Osteocyte (in vitro differentiated cells): Measurements from ENCODE around the gene NFIA. TPM values are rescaled to one million over a fixed set of nuclear protein-coding genes. Genes with fewer than 3 reads are reported as not detected.

Source experiments
- DNase-seq: peaks from one replicate; pipeline ENCODE4 v3.0.0; 2021; ENCODE audit warnings: mixed read lengths; ENCODE audit not compliant: unreplicated experiment; ENCODE audit errors: extremely low spot score
- H3K27ac Mint-ChIP-seq: one replicate; pipeline ENCODE4 v1.8.0; 2021; ENCODE audit warnings: mild to moderate bottlenecking, mixed read lengths; ENCODE audit not compliant: unreplicated experiment
- H3K27me3 Mint-ChIP-seq: one replicate; pipeline ENCODE4 v1.8.0; 2021; ENCODE audit warnings: mixed read lengths; ENCODE audit not compliant: unreplicated experiment
- H3K36me3 Mint-ChIP-seq: one replicate; pipeline ENCODE4 v1.8.0; 2021; ENCODE audit warnings: mixed read lengths; ENCODE audit not compliant: unreplicated experiment
- H3K4me1 Mint-ChIP-seq: one replicate; pipeline ENCODE4 v1.8.0; 2021; ENCODE audit warnings: mixed read lengths; ENCODE audit not compliant: unreplicated experiment
- H3K4me3 Mint-ChIP-seq: one replicate; pipeline ENCODE4 v1.8.0; 2021; ENCODE audit warnings: mild to moderate bottlenecking, moderate library complexity, mixed read lengths; ENCODE audit not compliant: unreplicated experiment
- H3K9me3 Mint-ChIP-seq: one replicate; pipeline ENCODE4 v1.8.0; 2021; ENCODE audit warnings: mixed read lengths; ENCODE audit not compliant: unreplicated experiment
- total RNA-seq: library from RNA; stranded (reverse); gene quantifications from 2 replicates; pipeline ENCODE4 v1.2.1, GENCODE V29; 2021
- TF ChIP-seq, protein P1 (sequence below): fragments of 200-600 bp; sonication (generic); IDR thresholded peaks from 2 replicates; pipeline ENCODE4 v1.5.0; 2021; ENCODE audit warnings: antibody characterized with exemption, mild to moderate bottlenecking, moderate library complexity

Gene NFIA
- total RNA-seq, 1 donor from 2014 or later = 46.7 TPM

DNA sequence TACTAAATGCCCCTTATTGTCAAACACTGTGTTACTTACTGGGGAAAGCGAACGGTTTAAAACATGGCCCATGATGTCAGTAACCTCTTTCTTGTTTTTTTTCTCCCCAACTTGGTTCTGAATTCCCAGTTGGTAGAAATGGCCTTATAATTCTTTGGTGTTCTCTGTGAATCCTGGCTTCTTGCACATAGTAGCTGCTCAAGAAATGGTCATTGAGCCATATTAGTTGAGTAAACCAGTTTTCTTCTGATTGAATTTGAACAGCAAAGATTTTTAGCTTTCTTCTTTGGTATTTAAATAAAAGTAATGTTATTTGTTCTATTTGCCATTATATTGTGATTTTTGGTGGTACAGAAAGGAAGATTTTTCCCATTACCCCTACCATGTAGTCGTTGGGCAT lies 87.3 kb downstream of the NFIA start:
- H3K4me1 Mint-ChIP-seq = peaks cover 48% of the 10 kb centered on the region
- H3K27me3 Mint-ChIP-seq = no peaks in the 10 kb centered on the region
- no peak overlapping the region for H3K4me3 Mint-ChIP-seq
- no peak overlapping the region for H3K27ac Mint-ChIP-seq
- no peaks in the 10 kb centered on the region for H3K9me3 Mint-ChIP-seq
- no peak for DNase-seq
- TF ChIP-seq, protein P1, sequence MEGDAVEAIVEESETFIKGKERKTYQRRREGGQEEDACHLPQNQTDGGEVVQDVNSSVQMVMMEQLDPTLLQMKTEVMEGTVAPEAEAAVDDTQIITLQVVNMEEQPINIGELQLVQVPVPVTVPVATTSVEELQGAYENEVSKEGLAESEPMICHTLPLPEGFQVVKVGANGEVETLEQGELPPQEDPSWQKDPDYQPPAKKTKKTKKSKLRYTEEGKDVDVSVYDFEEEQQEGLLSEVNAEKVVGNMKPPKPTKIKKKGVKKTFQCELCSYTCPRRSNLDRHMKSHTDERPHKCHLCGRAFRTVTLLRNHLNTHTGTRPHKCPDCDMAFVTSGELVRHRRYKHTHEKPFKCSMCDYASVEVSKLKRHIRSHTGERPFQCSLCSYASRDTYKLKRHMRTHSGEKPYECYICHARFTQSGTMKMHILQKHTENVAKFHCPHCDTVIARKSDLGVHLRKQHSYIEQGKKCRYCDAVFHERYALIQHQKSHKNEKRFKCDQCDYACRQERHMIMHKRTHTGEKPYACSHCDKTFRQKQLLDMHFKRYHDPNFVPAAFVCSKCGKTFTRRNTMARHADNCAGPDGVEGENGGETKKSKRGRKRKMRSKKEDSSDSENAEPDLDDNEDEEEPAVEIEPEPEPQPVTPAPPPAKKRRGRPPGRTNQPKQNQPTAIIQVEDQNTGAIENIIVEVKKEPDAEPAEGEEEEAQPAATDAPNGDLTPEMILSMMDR = no peak
- H3K36me3 Mint-ChIP-seq = peaks cover 2% of the 10 kb centered on the region

- H3K27me3 Mint-ChIP-seq = no peaks in the 10 kb centered on the region
- TF ChIP-seq, protein P1 = no peak
- peak overlapping the region; percentile 64 for H3K27ac Mint-ChIP-seq
- DNase-seq = no peak
- H3K9me3 Mint-ChIP-seq = no peaks in the 10 kb centered on the region
- no peak overlapping the region for H3K4me3 Mint-ChIP-seq
- H3K36me3 Mint-ChIP-seq = peaks cover 2% of the 10 kb centered on the region
- H3K4me1 Mint-ChIP-seq = peaks cover 48% of the 10 kb centered on the region
Observed at GRCh38 chr1:61170328-61171238, 88.2 kb downstream of the NFIA start.

GRCh38 chr1:61171346-61171745 lies 89.0 kb downstream of the NFIA start:
- H3K36me3 Mint-ChIP-seq = peaks cover 4% of the 10 kb centered on the region
- peaks cover 48% of the 10 kb centered on the region for H3K4me1 Mint-ChIP-seq
- peak overlapping the region; percentile 31 for H3K27ac Mint-ChIP-seq
- H3K9me3 Mint-ChIP-seq = no peaks in the 10 kb centered on the region
- no peak overlapping the region for H3K4me3 Mint-ChIP-seq
- TF ChIP-seq, protein P1 = no peak
- H3K27me3 Mint-ChIP-seq = no peaks in the 10 kb centered on the region
- DNase-seq = no peak

DNA sequence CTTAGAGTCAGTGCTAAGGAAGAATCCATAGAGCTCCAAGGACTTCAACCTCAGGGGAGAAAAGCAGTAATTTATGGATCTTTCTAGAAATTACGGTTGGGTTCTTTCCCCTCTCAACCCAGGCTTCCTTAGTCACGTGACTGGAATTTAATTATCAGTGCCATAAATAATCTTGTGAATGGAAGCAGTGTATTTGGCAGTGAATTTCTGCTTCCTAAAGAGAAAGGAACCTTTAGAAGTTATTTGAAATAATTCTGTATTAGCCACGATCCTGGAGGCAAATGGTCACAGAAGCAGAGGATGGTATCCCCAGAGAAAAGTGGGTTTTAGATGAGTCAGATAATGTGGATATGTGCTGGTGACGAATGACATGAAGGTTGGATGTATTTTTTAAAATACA lies 89.6 kb downstream of the NFIA start:
- H3K9me3 Mint-ChIP-seq = no peaks in the 10 kb centered on the region
- no peak overlapping the region for H3K27ac Mint-ChIP-seq
- TF ChIP-seq, protein P1 = no peak
- peaks cover 48% of the 10 kb centered on the region for H3K4me1 Mint-ChIP-seq
- no peak for DNase-seq
- H3K4me3 Mint-ChIP-seq = no peak overlapping the region
- peaks cover 4% of the 10 kb centered on the region for H3K36me3 Mint-ChIP-seq
- H3K27me3 Mint-ChIP-seq = no peaks in the 10 kb centered on the region

DNA sequence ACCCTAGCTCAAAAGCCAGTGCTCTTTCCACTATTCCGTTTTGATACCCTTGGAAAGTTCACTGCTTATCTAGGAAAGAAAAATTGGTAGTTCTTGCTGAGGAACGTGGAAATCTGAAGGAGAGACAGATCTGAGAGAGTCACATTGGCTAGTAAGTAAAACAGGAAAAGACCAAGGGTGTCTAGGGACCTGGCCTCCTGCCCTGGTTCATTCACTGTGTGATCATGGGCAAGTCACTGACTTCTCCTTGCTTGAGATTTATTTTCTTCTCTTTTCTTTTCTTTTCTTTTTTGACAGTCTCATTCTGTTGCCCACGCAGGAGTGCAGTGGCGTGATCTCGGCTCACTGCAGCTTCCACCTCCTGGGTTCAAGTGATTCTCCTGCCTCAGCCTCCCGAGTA lies 90.8 kb downstream of the NFIA start:
- TF ChIP-seq, protein P1 = no peak
- Mint-ChIP-seq H3K9me3 (no peaks in the 10 kb centered on the region), H3K27ac (no peak overlapping the region), H3K4me3 (no peak overlapping the region), H3K36me3 (peaks cover 4% of the 10 kb centered on the region), H3K4me1 (peaks cover 48% of the 10 kb centered on the region), H3K27me3 (no peaks in the 10 kb centered on the region)
- no peak for DNase-seq
